ENCODE results near the gene DFFB.

GRCh38 chr1:3910857-3911845 is 53.9 kb downstream of the DFFB start:
- TF ChIP-seq CTCF (IDR thresholded peaks at IDR 0.05) = peak; percentile 71 to 88 (median 80)
- TF ChIP-seq POLR2A (IDR thresholded peaks at IDR 0.05) = no peak

All from esophagus squamous epithelium (tissue), 4 donors.